ENCODE data around the gene LKAAEAR1. TPM values are rescaled to one million over a fixed set of nuclear protein-coding genes. Genes with fewer than 3 reads are reported as not detected.
A peak's percentile ranks its signal among the peaks of the same experiment; 100 is the strongest.

The LKAAEAR1 gene
- total and polyA plus RNA-seq, 2 of the 13 experiments (the other 11 are each of a cell fraction or from before 2014, with no cell fraction given), result not detected

DNA sequence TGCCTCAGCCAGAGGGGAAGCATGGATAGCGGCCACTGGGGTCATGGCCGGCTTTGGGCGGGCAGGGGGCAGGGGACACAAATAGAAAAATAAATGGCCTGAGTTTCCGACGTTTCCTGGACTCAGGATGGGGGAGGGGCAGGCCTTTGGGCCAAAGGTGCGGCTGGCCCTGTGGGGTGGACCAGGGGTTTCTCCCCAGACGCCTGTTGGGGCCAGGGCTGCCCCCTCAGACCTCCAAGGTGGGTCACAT, 27.6 kb downstream of the LKAAEAR1 start (continued):
- TF ChIP-seq EHMT2 (IDR thresholded peaks at IDR 0.05; ENCODE audit: borderline replicate concordance, low read depth, low read length) (no peak), ZBTB14 (CRISPR knock-in tag; IDR thresholded peaks at IDR 0.05) (peak; percentile 50; the same call in 1 of the 2 replicates), AKAP8 (CRISPR knock-in tag; IDR thresholded peaks at IDR 0.05) (no peak), SYNCRIP (IDR thresholded peaks at IDR 0.05; ENCODE audit: insufficient read depth, low read depth, low read length) (no peak), ESRRA (CRISPR knock-in tag; IDR thresholded peaks at IDR 0.05; ENCODE audit: low read depth) (no peak), IRX3 (CRISPR knock-in tag; IDR thresholded peaks at IDR 0.05; ENCODE audit: borderline replicate concordance, low read depth) (no peak), SNAI1 (CRISPR knock-in tag; IDR thresholded peaks at IDR 0.05; ENCODE audit: borderline replicate concordance) (0 out of 2 replicates have a peak, but pooled peaks have one; percentile 16), ZNF839 (CRISPR knock-in tag; IDR thresholded peaks at IDR 0.05; ENCODE audit: borderline replicate concordance) (no peak; the same call in 1 of the 2 replicates), MAZ (IDR thresholded peaks at IDR 0.05; ENCODE audit: borderline replicate concordance, low read depth, low read length) (peak; percentile 10; the same call in 1 of the 2 replicates), MAZ (CRISPR knock-in tag; IDR thresholded peaks at IDR 0.05; ENCODE audit: low read depth) (no peak), ZNF773 (CRISPR knock-in tag; IDR thresholded peaks at IDR 0.05; ENCODE audit: borderline replicate concordance) (peak; percentile 12; the same call in 1 of the 2 replicates), KDM4B (CRISPR knock-in tag; IDR thresholded peaks at IDR 0.05) (no peak; the same call in 1 of the 2 replicates), ZNF337 (CRISPR knock-in tag; IDR thresholded peaks at IDR 0.05; ENCODE audit: borderline replicate concordance, low read depth) (no peak), HNRNPH1 (optimal IDR thresholded peaks at IDR 0.05; ENCODE audit: low read depth, low read length) (no peak), EEA1 (CRISPR knock-in tag; IDR thresholded peaks at IDR 0.05; ENCODE audit: borderline replicate concordance) (no peak), SKI (IDR thresholded peaks at IDR 0.05; ENCODE audit: partially characterized antibody) (no peak), ZBTB10 (CRISPR knock-in tag; IDR thresholded peaks at IDR 0.05; ENCODE audit: borderline replicate concordance) (no peak), SMARCE1 (IDR thresholded peaks at IDR 0.05; ENCODE audit: borderline replicate concordance) (no peak), JUND (CRISPR knock-in tag; IDR thresholded peaks at IDR 0.05) (no peak), ZNF136 (CRISPR knock-in tag; IDR thresholded peaks at IDR 0.05; ENCODE audit: low read depth) (no peak), IKZF1 (IDR thresholded peaks at IDR 0.05) (no peak), THYN1 (CRISPR knock-in tag; IDR thresholded peaks at IDR 0.05; ENCODE audit: borderline replicate concordance, low read depth) (no peak), ZFP82 (CRISPR knock-in tag; IDR thresholded peaks at IDR 0.05; ENCODE audit: borderline replicate concordance) (no peak), SOX13 (IDR thresholded peaks at IDR 0.05) (no peak), SOX13 (CRISPR knock-in tag; conservative IDR thresholded peaks at IDR 0.05 in 1 of 2, IDR thresholded peaks at IDR 0.05 in 1 of 2) (peak in 1 of 2 experiments; percentile 39; a peak in 1 of 4 replicates), ZMAT3 (CRISPR knock-in tag; conservative IDR thresholded peaks at IDR 0.05) (no peak; the same call in 1 of the 2 replicates), NCOR1 (IDR thresholded peaks at IDR 0.05; ENCODE audit: borderline replicate concordance, low read length) (no peak; the same call in 1 of the 2 replicates)
- TF ChIP-seq, protein P1, sequence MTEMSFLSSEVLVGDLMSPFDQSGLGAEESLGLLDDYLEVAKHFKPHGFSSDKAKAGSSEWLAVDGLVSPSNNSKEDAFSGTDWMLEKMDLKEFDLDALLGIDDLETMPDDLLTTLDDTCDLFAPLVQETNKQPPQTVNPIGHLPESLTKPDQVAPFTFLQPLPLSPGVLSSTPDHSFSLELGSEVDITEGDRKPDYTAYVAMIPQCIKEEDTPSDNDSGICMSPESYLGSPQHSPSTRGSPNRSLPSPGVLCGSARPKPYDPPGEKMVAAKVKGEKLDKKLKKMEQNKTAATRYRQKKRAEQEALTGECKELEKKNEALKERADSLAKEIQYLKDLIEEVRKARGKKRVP (CRISPR knock-in tag; IDR thresholded peaks at IDR 0.05), result no peak

Data from HepG2 (cell line).